Mucosa of stomach (tissue), 1 donor: Measurements from ENCODE around the gene TRAPPC12.
A peak's percentile ranks its signal among the peaks of the same experiment; 100 is the strongest.

Experiments used
- H3K27me3 ChIP-seq: one replicate; pipeline ENCODE4 v1.7.0; 2013; ENCODE audit warnings: mild to moderate bottlenecking, low read length; ENCODE audit not compliant: control insufficient read depth, insufficient read depth
- H3K36me3 ChIP-seq: one replicate; pipeline ENCODE4 v1.7.0; 2013; ENCODE audit warnings: low read length; ENCODE audit not compliant: control insufficient read depth, insufficient read depth
- H3K4me1 ChIP-seq: one replicate; pipeline ENCODE4 v1.7.0; 2013; ENCODE audit warnings: mild to moderate bottlenecking, low read length; ENCODE audit not compliant: control insufficient read depth, insufficient read depth
- H3K4me3 ChIP-seq: one replicate; pipeline ENCODE4 v1.7.0; 2013; ENCODE audit warnings: low read length
- H3K9ac ChIP-seq: one replicate; pipeline ENCODE4 v1.7.0; 2013; ENCODE audit warnings: mild to moderate bottlenecking, low read length, moderate library complexity
- H3K9me3 ChIP-seq: one replicate; pipeline ENCODE4 v1.7.0; 2013; ENCODE audit warnings: mild to moderate bottlenecking, low read length, moderate library complexity; ENCODE audit not compliant: control insufficient read depth
- donor health status: Pancreatic carcinoma.

Gene TRAPPC12

DNA sequence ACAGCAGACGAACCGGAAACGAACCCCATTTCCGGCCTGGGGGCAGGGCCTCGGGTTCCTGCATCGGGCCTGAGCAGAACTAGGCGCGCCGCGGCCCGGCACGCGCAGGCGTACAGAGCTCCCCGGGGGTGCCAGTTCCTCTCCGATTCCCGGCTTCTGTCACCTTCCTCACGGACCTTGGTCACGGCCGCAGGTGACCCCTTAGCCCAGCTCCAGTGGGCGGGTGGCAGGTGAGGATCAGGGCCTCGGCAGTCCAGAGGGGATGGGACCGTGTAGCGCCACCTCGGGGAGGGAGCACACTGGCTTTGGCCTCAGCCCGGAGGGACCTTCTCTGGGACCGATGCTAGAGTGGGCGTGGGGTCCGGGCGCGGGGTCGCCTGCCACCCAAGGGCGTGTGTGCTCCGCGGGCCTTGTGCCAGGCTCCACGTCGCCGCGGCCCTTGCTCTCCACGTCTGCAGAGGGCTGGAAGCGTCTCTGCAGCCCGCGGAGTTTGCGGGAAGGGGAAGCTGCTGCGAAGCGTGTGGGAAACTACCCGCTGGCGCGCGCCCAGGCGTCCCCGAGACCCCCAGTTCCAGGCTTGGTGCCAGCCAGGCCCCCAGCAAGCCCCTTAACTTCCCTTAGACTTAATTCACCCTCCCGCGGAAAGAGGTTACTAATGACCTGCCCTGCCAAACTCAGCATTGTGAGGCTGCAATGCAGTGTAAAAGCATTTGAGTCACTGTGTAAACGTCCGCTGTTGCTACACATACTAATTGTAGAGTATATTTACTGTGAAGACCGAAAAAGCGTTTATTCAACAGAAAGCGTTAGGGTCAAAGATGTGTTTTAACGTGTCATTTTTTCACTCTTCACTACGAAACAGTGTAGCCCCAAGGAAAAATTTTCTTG lies at the start of gene TRAPPC12:
Gene TRAPPC12, plus strand, starts transcription at position 48 of the 888 bp plus-strand sequence. CDS start 7,930 bp downstream, outside the sequence.
- H3K36me3 ChIP-seq: no peaks in the 10 kb centered on the region
- H3K4me3 ChIP-seq: peak within 1 kb of the TSS; percentile 94
- no peaks in the 10 kb centered on the region for H3K27me3 ChIP-seq
- H3K9me3 ChIP-seq: no peaks in the 10 kb centered on the region
- peak within 1 kb of the TSS; percentile 93 for H3K9ac ChIP-seq
- H3K4me1 ChIP-seq: peaks cover 21% of the 10 kb centered on the region

DNA sequence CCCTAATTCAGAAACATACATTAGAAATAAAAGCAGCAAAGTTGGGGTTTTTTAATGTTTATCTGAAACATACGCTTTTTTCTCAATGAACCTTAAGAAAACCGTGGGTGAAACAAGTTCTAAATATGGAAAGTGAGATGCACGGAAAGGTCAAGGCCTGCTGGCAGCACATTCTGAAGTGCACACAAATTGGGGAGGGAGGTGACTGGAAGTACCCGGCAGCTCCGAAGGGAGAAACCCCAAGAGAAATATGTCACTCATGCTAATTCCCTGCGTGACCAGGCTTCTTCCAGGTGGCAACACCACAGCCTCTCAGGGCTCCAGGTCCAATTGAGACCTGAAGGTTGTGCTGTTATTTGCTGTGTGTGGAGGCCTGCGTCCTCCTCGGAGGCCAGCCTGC lies 47.4 kb upstream of the TRAPPC12 start:
- Histone ChIP-seq H3K4me3 (no peak overlapping the region), H3K4me1 (no peaks in the 10 kb centered on the region), H3K9ac (no peak overlapping the region), H3K27me3 (no peaks in the 10 kb centered on the region), H3K36me3 (no peaks in the 10 kb centered on the region), H3K9me3 (no peaks in the 10 kb centered on the region)

DNA sequence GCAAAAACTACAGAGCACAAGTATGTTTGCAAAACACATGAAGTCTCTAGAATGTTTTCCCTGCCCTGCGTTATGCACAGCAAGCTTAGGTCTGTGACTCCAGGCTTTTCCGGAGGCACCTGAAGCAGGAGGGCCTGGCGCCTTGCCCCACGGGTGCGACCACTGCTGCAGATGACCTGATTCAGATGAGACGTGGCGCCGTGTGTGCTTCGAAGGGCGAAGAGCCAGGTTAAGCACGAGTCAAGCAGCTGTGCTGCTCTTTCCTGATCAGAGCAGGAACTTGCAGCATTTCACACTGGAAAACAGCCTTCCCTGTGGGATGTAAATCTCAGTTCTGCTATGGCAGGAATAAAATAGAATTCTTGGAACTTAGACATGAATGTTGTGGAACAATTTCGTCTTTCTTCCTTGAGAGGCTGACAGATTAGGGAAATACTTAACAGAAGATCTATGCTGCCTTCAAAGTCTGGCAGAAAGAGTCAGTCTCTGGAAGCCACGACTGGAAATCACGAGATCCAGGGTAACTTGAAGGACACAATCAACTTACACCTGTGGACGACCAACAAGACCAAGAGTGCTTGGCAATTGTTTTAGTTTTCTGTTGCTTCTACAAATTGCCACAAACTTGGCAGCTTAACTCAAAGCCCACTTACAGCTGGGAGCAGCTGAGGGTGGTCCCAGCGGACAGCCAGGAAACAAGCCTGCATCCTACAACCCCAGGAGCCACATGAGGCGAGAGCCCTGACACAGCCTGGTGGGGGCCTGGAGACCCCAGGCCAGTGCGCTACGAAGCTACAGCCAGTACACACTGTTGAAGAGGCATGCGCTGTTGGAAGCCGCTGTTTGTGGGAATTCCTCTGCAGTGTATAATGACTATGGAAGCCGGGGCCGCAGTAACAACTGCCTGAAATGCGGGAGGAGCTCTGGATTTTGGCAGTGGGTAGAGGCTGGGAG lies 44.8 kb upstream of the TRAPPC12 start:
- Histone ChIP-seq H3K36me3 (no peaks in the 10 kb centered on the region), H3K4me1 (no peaks in the 10 kb centered on the region), H3K9me3 (no peaks in the 10 kb centered on the region), H3K4me3 (no peak overlapping the region), H3K27me3 (no peaks in the 10 kb centered on the region), H3K9ac (no peak overlapping the region)

DNA sequence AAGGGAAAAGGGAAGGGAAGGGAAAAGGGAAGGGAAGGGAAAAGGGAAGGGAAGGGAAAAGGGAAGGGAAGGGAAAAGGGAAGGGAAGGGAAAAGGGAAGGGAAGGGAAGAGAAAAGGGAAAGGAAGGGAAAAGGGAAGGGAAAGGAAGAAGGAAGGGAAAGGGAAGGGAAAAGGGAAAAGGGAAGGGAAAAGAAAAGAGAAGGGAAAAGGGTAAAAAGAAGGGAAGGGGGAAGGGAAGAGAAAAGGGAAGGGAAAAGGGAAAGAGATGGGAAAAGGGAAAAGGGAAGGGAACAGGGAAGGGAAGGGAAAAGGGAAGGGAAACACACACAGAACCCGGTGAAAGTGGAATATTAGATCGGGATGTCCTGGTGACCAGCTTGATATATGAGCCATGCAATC lies 42.6 kb upstream of the TRAPPC12 start:
- no peaks in the 10 kb centered on the region for H3K27me3 ChIP-seq
- H3K9ac ChIP-seq: no peak overlapping the region
- H3K4me3 ChIP-seq: no peak overlapping the region
- H3K9me3 ChIP-seq: no peaks in the 10 kb centered on the region
- no peaks in the 10 kb centered on the region for H3K36me3 ChIP-seq
- no peaks in the 10 kb centered on the region for H3K4me1 ChIP-seq

DNA sequence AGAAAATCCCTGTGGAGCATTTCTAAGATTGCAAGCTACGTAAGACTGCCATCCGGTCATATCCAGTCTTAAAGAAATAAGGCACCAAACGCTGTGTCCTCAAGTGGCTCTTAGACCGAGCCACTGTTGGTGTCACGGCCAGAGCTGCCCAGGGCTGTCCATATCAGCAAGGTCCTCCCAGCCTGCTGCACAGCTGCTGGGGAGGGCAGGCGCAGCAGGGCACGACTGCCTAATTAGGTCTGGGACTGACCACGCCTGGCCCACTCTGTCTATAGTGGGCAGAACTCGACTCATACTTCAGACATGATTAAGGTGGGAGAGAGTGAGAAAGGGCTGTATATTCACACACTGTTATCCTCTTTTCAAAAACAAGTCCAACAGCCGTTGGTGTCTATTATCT lies 41.2 kb upstream of the TRAPPC12 start:
- H3K27me3 ChIP-seq: no peaks in the 10 kb centered on the region
- no peak overlapping the region for H3K4me3 ChIP-seq

DNA sequence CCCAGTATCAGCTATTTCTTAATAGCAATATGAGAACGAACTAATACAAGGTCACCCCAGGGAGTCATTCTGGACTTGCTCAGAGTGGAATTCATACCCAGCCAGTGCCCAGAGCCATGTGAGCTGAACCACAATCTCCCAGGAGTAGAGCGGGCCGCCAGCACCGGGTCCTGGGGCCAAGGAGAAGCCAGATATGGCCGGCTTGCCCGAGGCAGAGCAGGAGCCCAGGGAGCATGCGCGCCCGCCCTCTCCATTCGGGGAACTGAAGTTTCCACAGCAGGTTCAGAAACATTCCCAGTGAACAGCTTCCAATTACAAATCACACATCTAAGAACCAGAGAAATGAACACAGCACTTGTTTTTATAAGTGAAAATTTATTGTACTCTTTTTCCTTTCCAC lies 39.4 kb upstream of the TRAPPC12 start:
- H3K4me1 ChIP-seq: no peaks in the 10 kb centered on the region
- H3K9ac ChIP-seq: no peak overlapping the region
- no peaks in the 10 kb centered on the region for H3K9me3 ChIP-seq
- H3K4me3 ChIP-seq: no peak overlapping the region
- no peaks in the 10 kb centered on the region for H3K27me3 ChIP-seq
- no peaks in the 10 kb centered on the region for H3K36me3 ChIP-seq

More for the DNA sequence above, 41.2 kb upstream of the TRAPPC12 start:
- Histone ChIP-seq H3K9me3 (no peaks in the 10 kb centered on the region), H3K9ac (no peak overlapping the region), H3K4me1 (no peaks in the 10 kb centered on the region), H3K36me3 (no peaks in the 10 kb centered on the region)

DNA sequence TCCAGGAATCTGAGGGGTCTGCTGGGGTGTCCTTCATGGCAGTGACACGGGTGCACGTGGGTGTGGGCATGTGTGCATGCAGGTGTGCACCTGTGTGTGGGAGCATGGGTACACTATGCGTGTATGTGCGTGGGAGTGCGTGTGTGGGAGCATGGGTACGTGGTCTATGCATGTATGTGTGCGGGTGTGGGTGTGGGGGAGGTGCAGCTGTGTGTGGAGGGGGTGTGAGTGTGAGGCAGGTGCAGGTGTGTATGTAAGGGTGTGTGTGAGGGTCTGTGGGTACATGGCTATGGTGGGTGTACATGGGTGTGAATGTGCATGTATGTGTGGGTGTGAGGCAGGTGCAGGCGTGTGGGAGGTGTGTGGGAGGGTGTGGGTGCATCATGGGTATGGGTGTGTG lies 38.2 kb upstream of the TRAPPC12 start:
- H3K4me3 ChIP-seq: no peak overlapping the region
- no peak overlapping the region for H3K9ac ChIP-seq
- H3K4me1 ChIP-seq: no peaks in the 10 kb centered on the region
- no peaks in the 10 kb centered on the region for H3K36me3 ChIP-seq
- H3K27me3 ChIP-seq: no peaks in the 10 kb centered on the region
- H3K9me3 ChIP-seq: no peaks in the 10 kb centered on the region

DNA sequence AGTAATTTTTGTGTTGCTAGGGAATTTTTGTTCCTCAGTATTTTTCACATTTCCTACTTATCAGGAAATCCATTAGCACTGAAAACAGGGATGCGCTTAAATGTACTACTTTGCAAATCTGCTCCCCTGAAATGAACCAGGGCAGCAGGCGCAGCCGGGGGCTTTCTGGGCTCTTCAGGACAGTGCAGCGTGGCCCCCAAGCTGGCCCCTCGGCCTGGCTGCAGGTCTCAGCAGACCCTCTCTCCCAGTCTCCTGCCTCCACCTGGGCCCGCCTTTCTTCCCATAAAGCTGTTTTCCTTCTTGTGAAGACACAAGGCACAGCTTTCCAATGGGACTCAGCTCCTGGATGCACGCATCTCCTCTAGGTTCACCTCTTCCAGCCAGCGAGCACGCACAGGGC lies 37.2 kb upstream of the TRAPPC12 start:
- no peak overlapping the region for H3K9ac ChIP-seq
- no peak overlapping the region for H3K4me3 ChIP-seq
- H3K9me3 ChIP-seq: no peaks in the 10 kb centered on the region
- H3K4me1 ChIP-seq: no peaks in the 10 kb centered on the region
- no peaks in the 10 kb centered on the region for H3K27me3 ChIP-seq
- H3K36me3 ChIP-seq: no peaks in the 10 kb centered on the region

DNA sequence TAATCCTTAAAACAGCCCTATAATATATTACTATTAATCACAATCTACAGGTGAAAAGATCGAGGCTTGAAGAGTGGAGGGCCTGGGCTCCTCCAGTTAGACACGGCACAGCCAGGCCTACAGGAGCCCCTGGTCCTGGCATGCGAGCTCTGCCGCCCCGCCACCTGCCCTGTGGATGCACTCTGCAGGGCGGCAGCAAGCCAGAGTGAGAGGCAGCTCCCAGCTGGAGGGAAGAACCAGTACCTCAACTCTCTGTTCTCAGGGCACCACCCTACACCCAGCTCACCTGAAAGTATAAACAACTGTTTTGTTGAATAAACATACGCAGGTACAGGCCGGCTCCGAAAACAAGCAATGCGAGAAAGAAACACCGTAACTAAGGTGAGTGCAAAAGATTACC lies 36.5 kb upstream of the TRAPPC12 start:
- H3K36me3 ChIP-seq: no peaks in the 10 kb centered on the region
- no peaks in the 10 kb centered on the region for H3K9me3 ChIP-seq
- H3K27me3 ChIP-seq: no peaks in the 10 kb centered on the region
- no peak overlapping the region for H3K9ac ChIP-seq
- no peak overlapping the region for H3K4me3 ChIP-seq
- no peaks in the 10 kb centered on the region for H3K4me1 ChIP-seq

DNA sequence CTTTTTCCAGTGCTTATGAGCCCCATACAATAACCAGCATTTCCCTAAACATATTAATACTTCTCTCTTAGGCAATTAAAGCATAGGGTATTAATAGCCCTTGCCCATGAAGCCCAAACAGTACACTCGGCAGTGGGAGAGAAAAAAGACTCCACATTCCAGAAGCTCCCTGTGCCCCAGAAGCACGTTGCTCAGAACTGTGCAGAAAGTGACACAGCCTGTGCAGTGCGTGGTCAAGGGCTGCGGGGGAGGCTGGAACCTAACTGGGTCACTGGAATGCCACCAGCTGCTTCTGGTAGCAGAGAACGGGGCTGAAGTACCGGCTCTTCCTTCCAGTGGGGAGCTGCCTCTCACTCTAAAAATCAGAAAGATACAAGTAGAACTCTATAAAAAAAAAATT lies 34.6 kb upstream of the TRAPPC12 start:
- Histone ChIP-seq H3K4me3 (no peak overlapping the region), H3K4me1 (no peaks in the 10 kb centered on the region), H3K27me3 (no peaks in the 10 kb centered on the region), H3K9me3 (no peaks in the 10 kb centered on the region), H3K9ac (no peak overlapping the region), H3K36me3 (no peaks in the 10 kb centered on the region)

DNA sequence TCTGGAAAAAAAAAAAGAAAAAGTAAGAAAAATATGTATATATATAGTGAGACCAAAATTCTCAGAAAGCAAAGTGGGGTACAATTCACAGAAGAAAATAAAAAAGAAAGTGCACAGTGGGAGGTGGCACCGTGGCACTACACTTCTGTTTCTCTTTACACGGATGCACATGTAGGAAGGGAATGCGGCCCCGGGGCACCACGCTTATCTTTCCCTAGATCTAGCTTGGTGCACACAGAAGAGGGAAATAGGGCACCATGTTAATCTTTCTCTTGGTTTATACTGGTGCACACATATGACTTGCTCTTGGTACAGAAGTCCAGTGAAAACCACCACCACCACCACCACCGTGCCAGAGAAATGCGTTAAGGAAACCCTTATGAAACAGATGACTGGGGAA lies 33.9 kb upstream of the TRAPPC12 start:
- Histone ChIP-seq H3K36me3 (no peaks in the 10 kb centered on the region), H3K4me3 (no peak overlapping the region), H3K9me3 (no peaks in the 10 kb centered on the region)

DNA sequence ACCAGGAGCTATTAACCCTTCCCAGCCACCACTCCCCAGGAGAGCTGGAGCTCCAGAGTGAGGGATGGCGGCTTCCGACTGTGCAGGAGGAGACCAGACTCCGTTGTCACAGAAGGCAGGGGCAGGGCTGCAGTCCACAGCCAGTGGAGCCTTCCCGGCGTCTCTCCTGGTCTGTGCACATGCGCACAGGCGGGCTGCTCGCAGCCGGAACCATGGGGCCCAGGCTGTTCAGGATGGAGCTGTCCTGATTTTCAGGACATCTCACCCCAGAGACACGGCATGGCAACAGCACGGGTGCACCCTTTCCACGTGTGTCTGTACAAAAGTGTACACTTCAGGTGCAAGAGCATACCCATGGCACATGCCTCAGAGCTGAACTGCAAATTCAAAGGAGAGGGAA lies 30.7 kb upstream of the TRAPPC12 start:
- H3K9ac ChIP-seq: no peak overlapping the region
- H3K4me1 ChIP-seq: no peaks in the 10 kb centered on the region
- H3K4me3 ChIP-seq: no peak overlapping the region
- no peaks in the 10 kb centered on the region for H3K27me3 ChIP-seq
- no peaks in the 10 kb centered on the region for H3K36me3 ChIP-seq
- no peaks in the 10 kb centered on the region for H3K9me3 ChIP-seq

More for the DNA sequence above, 33.9 kb upstream of the TRAPPC12 start:
- H3K27me3 ChIP-seq: no peaks in the 10 kb centered on the region
- no peaks in the 10 kb centered on the region for H3K4me1 ChIP-seq
- no peak overlapping the region for H3K9ac ChIP-seq
